Heart left ventricle (tissue), 13 donors: Measurements from ENCODE around the gene ZC3H13.

ENCODE experiments used
- CTCF ChIP-seq, 12 donors: fragments of 200-600 bp; sonication (generic) in 4 of 12; IDR thresholded peaks; one replicate each; pipeline versions ENCODE4 v1.5.0 to v1.8.0; 2018 to 2022; ENCODE audit warnings: antibody characterized with exemption in 12 of 12, mild to moderate bottlenecking in 5 of 12
- POLR2A ChIP-seq, 2 donors: fragments of 450-650 bp; IDR thresholded peaks; one replicate each; pipeline ENCODE4 v1.6.1; 2017; ENCODE audit warnings: antibody characterized with exemption in 2 of 2, mild to moderate bottlenecking in 2 of 2, moderate library complexity in 2 of 2
- donor health status: ischemic (EF 13 %, LVEDD 7.1; RV severe dilation, severe dysfunction).
- donor health status: DM: no; HTN: yes; CAD: no.
- donor health status: DM: no; HTN: no; CAD: no.
- donor health status: ischemic (EF 25% LVEDD 6.9; RV normal size, moderate dysfunction).
- donor health status: ischemic (EF 25% LVEDD 5.7; RV mildly dilated, moderate dysfunction).
- donor health status: ischemic (EF 35%, LVEDD 5.7; RV mildly dilated, moderate dysfunction).
- donor health status: nonischemic (EF 11% LVEDD 7.7; RV severe dilation, severe dysfunction).
- donor health status: DM: yes; HTN: yes; CAD: no.
- donor health status: PGD.
- donor health status: ischemic (EF 29% LVEDD 5.4; RV normal size, mild dysfunction).
- donor health status: nonischemic (EF 23%, LVEDD 6.1; RV moderate dilation, normal function).

- TF ChIP-seq CTCF (IDR thresholded peaks at IDR 0.05) (no peak), POLR2A (IDR thresholded peaks at IDR 0.05) (no peak)
Measured at GRCh38 chr13:46006688-46007452, 45.7 kb downstream of the ZC3H13 start.
